Activated CD4-positive, alpha-beta T cell treated with anti-CD3 and anti-CD28 coated beads, Interleukin-2, amount 10 ng/mL, durations not matched to agents 24 days and 14 days (primary cell): ENCODE measurements around the gene BUB3. TPM values are rescaled to one million over a fixed set of nuclear protein-coding genes. Genes with fewer than 3 reads are reported as not detected.

Experiments
- total RNA-seq: library from RNA; stranded (reverse); gene quantifications from 2 replicates; pipeline ENCODE4 v1.2.3, GENCODE V29; 2022

BUB3 gene
- total RNA-seq, 1 donor from 2014 or later: 193 TPM

Other genes starting within 250 kb of the BUB3 start
- not detected in 2 replicates for gene FAM24A, start 243.8 kb upstream of the BUB3 start, total RNA-seq
- gene C10orf88, start 200.2 kb upstream of the BUB3 start, total RNA-seq: 13.9 and 15.7 TPM in 2 replicates
- gene PSTK, start 174.0 kb upstream of the BUB3 start, total RNA-seq: 4.5 and 4.8 TPM in 2 replicates
- gene IKZF5, start 145.6 kb upstream of the BUB3 start, total RNA-seq: 17.9 and 18.3 TPM in 2 replicates
- 21.3 and 21.6 TPM in 2 replicates for gene ACADSB, start 145.4 kb upstream of the BUB3 start, total RNA-seq
- gene HMX3, start 18.4 kb upstream of the BUB3 start, total RNA-seq: not detected in 2 replicates
- not detected in 2 replicates for gene HMX2, start 6.3 kb upstream of the BUB3 start, total RNA-seq